ENCODE results near the gene RAD51B.
"Not testable (repeated sequence)": the region's sequence is repeated elsewhere in the genome, so short reads cannot be mapped to it uniquely, and the experiment has no call there.

RAD51B gene

DNA sequence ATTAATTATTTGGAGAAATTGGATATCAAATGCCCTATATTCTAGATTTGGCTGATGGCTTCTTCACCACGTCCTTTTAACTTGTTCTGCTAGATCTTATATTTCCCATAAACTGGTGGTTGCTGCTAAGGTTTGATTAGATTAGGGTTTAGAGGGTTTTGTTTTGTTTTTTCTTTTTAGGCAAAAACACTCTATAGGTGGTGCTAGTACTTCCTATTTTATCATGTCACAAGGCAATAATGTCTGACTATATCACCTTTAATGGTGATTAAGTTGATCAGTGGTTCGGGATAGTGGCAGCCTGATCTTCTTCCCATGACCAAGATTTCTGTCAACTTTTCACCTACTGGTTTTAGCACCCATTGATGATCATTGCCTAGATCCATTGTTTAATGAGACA, 455.1 kb downstream of the RAD51B start:
- no peak for DNase-seq (ENCODE audit: low spot score)

DNA sequence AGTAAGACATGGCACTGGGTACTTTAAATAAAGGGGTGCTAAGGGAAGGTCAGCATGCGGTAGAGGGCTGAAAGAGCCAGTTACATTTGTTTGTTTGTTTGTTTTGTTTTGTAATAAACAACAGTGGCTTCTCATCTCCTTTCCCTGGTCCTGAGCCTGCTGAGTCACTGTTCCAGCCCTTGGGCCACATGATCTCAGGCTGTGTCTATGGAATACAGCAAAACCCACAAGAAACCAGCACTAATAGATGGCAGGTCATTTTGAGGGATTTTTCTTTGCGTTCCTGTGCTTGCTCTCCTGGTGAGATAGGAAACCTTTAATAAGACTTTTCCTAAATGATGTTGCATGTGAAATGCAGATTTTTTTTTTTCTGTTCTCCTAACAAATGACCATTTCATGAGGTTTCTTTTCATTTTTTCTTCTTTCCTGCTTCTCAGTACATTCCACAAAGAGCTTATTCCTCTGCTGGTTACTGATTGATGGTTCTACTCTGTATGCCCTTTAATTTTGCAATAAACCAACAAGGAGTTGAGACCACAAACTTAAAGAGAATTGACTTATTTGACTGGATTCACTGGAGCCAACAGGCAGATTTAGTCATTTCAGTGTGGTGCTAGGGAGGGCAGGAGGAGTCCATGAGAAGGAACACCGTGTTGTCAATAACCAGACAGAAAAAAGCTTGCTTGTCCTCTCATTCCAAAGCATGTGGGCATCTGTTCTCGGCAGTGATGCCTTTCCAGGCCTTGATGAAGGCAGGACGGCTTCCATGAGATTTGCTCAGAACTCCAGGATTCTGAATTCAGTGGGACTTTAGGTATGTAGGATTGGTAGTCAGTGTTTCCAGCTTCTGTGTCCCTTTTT, 459.2 kb downstream of the RAD51B start:
- DNase-seq (ENCODE audit: low spot score) = no peak

GRCh38 chr14:68279437-68279720, 459.8 kb downstream of the RAD51B start:
- no peak for DNase-seq (ENCODE audit: low spot score)

DNA sequence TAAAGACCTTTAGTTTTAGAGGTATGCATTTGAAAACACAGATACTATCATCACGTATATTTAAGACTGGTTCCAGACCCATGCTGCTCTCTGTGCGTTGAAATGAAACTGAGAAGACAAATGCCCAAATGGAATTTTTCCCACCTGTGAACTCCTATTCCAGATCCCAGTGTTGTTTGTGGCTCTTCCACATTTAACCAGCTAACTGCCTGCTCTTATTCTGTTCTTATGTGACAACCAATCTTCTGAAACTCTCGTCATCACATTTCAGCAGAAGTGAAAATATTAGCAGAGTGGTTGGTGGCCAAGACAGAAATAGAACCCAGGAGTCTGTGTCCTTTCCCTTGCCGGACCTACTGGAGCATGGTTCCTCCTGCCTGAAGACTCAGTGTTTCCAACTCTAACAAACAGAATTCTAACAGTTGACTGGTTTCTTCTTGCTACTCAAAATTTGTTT, 460.2 kb downstream of the RAD51B start:
- DNase-seq (ENCODE audit: low spot score) = peak; percentile 32

- no peak for DNase-seq (ENCODE audit: low spot score)
Observed at GRCh38 chr14:68281497-68281896, 461.9 kb downstream of the RAD51B start.

GRCh38 chr14:68282479-68283377, 463.1 kb downstream of the RAD51B start:
- no peak for DNase-seq (ENCODE audit: low spot score)

GRCh38 chr14:68283378-68284123, 464.0 kb downstream of the RAD51B start:
- no peak for DNase-seq (ENCODE audit: low spot score)

DNA sequence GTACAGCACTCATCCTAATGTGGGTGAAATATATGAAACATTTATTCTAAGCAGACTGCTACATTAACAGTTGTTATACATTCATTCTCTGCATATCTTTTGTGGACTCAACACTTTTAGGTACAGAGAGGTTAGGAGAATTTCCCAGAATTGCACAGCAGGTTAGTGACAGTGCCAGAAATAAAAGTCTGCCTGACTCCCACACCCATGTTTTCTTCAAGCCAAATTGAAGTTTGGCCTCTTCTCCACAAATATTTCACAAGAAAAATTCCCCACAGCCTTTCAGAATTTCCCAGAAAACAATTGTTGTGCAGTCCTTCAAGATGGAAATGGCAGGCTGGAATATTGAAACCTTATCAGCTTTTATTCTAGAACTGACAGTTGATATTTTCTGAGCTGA, 464.8 kb downstream of the RAD51B start:
- no peak for DNase-seq (ENCODE audit: low spot score)

GRCh38 chr14:68284834-68285233, 465.3 kb downstream of the RAD51B start:
- no peak for DNase-seq (ENCODE audit: low spot score)

GRCh38 chr14:68285421-68286179, 466.0 kb downstream of the RAD51B start:
- DNase-seq (ENCODE audit: low spot score) = no peak

DNA sequence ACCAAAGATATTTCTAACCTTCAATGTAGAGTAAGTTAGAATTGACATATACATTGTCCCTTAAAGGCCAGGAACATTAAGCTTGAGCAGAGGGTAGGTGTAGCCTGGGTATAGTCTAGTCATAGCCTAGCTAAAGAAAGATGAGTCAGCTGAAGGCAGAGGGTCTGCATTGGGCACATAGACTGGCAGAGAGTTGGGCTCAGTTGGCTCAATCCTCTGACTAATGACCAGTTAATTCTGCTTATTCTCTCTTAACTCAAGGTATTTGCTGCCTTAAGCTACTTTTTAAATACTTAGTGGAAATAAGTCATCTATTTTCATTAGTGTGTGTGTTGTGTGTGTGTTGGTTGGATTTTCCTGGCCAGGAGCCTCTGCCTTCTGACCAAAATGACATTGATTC, 467.1 kb downstream of the RAD51B start:
- no peak for DNase-seq (ENCODE audit: low spot score)

GRCh38 chr14:68289452-68289851, 469.9 kb downstream of the RAD51B start:
- not testable (repeated sequence) for DNase-seq (ENCODE audit: low spot score)

GRCh38 chr14:68291820-68292219, 472.2 kb downstream of the RAD51B start:
- DNase-seq (ENCODE audit: low spot score) = no peak

DNA sequence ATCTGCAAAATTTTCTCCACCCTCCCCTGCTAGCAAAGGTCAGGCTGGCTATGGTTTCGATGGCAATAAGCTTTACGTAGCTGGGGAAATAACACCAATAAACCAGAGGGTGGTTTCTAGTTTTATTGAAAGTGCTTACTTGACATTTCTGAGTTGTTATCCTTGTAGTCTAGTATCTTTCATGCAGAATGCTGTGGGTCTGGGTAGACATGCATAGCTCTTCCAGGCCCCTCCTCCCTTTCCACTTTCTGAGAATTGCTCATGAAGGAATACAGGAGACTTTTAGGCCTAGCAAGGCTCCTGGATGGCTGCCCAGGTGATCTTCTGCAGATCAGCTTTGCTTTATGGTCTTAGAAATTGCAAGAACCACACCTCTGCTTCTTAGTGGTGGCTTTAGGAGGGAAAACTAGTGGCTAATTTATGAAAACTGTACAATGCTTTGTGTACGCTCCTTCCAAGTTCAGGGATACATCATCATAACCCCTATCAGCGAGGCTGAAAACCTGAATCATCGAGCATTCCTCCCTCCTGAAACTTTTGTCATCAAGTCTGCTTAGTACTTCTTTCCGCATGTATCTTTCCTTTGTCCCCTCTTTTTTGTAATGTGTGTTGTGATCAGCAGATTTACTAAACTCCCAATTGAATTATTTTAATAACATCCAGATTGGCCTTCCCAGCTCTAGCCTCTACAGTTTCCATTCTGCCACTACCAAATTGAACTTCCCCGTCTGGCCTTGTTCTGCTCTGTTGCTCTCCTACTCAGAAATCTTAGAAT, 473.0 kb downstream of the RAD51B start:
- no peak for DNase-seq (ENCODE audit: low spot score)

DNA sequence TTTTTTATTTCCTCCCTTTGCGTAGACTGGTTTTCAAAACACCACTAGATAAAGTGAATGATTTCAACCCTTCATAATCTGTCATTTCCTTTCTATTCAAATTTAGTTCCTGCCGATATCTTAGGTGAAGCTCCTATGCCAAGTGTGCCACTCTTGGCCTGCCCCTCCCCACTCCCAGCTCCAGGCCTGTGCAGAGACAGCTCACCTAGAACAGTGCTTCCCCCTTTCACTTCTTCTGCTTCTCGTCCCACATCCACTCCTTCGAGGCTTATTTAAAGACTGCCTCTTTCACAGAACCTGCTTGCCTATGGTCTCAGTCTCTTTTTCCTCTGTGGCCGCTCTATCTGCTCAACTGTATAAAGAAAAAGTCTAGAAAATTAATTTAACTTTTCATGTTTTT, 473.8 kb downstream of the RAD51B start:
- DNase-seq (ENCODE audit: low spot score) = peak; percentile 53

DNA sequence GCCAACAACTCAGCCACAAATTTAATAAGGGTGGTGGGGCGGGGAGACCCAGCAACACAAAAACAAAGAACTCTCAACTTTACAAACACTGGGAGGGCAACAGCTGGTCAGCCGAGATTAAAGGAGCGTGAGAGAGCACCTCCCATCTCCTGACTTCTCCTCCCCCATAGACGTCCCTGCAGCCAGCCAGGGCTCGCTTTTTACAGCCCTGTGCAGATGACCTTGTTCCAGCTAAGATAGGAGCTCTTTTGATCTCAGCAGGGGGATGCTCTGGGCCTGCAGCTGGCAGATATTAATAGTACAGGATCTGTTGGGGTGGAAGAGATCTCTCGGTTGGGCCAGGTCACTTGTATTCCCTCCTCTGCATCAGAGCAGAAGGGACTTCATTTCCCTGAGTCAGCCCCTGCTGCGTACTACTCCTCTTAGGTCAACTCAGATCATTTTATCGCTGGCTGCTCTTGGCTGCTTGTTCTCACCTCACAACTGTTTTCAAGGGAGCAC, 475.8 kb downstream of the RAD51B start:
- DNase-seq (ENCODE audit: low spot score) = peak; percentile 26

DNA sequence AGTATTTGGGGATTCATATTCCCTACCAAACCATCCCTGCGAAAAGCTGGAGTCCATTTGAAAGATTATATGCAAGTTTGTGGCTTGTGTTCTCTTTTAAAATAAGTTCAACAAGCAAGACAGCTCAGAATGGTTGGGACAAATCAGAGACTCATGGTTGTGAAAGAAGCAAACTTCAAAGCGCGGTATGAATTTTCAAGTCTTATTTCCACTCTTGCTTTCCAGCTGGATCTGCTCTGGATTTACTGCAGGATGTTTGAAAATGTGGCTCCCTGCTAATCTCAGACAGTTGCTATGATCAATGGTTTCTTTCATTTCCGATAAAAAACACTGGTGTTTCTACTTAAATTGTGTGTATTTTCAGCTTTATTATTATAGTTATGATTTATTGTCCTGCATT, 477.5 kb downstream of the RAD51B start:
- DNase-seq (ENCODE audit: low spot score) = no peak

- DNase-seq (ENCODE audit: low spot score) = peak; percentile 35
Observed at GRCh38 chr14:68297876-68298468, 478.4 kb downstream of the RAD51B start.

DNA sequence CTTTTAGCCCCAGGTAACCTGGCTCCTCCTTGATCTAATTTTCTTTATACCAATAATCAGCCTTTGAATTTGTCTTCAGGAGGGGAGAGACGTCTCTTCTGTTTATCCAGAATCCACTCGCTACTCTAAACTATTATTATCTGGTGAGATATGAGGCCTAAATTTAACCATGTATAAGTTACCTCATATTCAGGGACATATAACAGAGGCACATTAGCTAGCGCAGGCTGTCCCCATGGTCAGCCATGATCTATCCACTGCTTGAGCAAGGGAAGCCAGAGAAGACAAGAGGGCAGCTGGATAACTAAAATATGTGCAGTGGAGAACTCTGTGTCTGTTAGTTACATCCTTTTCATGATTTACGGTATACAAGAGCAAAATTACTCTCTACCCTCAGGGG, 481.0 kb downstream of the RAD51B start:
- no peak for DNase-seq (ENCODE audit: low spot score)

DNA sequence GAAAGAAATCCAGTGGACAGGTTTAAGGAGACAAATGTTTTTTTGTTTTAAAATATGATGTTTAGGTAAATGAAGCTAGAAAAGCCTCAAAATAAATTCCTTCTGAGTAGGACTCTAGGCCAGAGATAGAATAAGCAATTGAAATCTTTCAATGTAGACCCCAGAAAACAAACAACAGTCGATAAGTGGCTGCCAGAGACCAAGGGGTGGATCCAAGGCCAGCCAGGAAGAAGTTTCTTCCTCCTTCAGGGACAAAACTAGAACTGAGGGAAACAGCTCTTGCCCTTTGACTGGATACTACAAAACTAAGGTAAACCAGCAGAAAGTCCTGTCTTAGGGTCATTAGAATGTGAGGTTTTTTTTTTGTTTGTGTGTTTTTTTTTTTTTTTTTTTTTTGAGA, 481.6 kb downstream of the RAD51B start:
- no peak for DNase-seq (ENCODE audit: low spot score)

Data from Ammon's horn (tissue), 1 donor.